IPS-20b (cell line): ENCODE data around the gene HDAC5.
"Not testable (repeated sequence)": the region's sequence is repeated elsewhere in the genome, so short reads cannot be mapped to it uniquely, and the experiment has no call there.

ENCODE experiments used
- H3K27ac ChIP-seq: one replicate; pipeline ENCODE4 v1.5.1; 2013; ENCODE audit warnings: low read length
- H3K27me3 ChIP-seq: 2 replicates; pipeline ENCODE4 v1.6.1; 2013; ENCODE audit warnings: mild to moderate bottlenecking, low read length, inconsistent platforms; ENCODE audit not compliant: insufficient read depth
- H3K36me3 ChIP-seq: 2 replicates; pipeline ENCODE4 v1.6.1; 2013; ENCODE audit warnings: low read depth, mild to moderate bottlenecking, inconsistent platforms, low read length, moderate library complexity; ENCODE audit not compliant: insufficient read depth
- H3K4me1 ChIP-seq: 2 replicates; pipeline ENCODE4 v1.6.1; 2013; ENCODE audit warnings: mild to moderate bottlenecking, control low read depth, inconsistent platforms, low read length, moderate library complexity; ENCODE audit not compliant: insufficient read depth
- H3K4me3 ChIP-seq: 2 replicates; pipeline ENCODE4 v1.5.1; 2013; ENCODE audit warnings: mild to moderate bottlenecking, low read length, inconsistent platforms
- H3K9ac ChIP-seq: 2 replicates; pipeline ENCODE4 v1.6.1; 2013; ENCODE audit warnings: low read depth, mild to moderate bottlenecking, inconsistent platforms, low read length, moderate library complexity
- H3K9me3 ChIP-seq: 2 replicates; pipeline ENCODE4 v1.6.1; 2013; ENCODE audit warnings: mild to moderate bottlenecking, low read depth, low read length, inconsistent platforms; ENCODE audit not compliant: insufficient read depth

Gene HDAC5

GRCh38 chr17:44123356-44124117, at the start of gene HDAC5:
Gene HDAC5, minus strand, starts transcription at chr17:44123641. Its CDS starts 6,126 bp downstream, at chr17:44117515.
- Histone ChIP-seq H3K4me1 (peaks cover 22% of the 10 kb centered on the region; the same call in 1 of the 2 replicates), H3K4me3 (peak within 1 kb of the TSS; percentile 96), H3K9ac (peak within 1 kb of the TSS; percentile 90), H3K9me3 (no peaks in the 10 kb centered on the region), H3K27ac (peak within 1 kb of the TSS; percentile 73), H3K36me3 (no peaks in the 10 kb centered on the region), H3K27me3 (peaks cover 5% of the 10 kb centered on the region; the same call in 1 of the 2 replicates)

DNA sequence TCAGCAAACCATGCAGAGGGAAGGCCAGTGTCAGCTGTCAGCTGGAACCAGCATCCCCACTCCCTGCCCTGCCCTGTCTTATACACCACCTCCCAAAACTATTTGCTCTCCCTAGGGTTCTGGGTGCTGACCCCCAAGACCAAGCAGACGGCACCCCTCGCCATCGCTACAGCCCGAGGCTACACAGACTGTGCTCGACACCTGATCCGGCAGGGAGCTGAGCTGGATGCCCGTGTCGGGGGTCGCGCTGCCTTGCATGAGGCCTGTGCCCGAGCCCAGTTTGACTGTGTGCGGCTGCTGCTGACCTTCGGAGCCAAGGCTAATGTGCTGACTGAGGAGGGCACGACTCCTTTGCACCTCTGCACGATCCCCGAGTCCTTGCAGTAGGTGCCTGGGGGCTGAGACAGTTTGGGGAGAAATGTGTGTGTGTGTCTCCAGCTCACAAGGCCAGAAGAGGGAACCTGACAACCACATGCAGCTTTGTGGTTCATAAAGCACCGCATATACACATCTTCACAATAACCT, 48.6 kb upstream of the HDAC5 start:
- H3K9ac ChIP-seq = no peak overlapping the region
- no peaks in the 10 kb centered on the region for H3K9me3 ChIP-seq
- no peaks in the 10 kb centered on the region for H3K27me3 ChIP-seq
- H3K36me3 ChIP-seq = peaks cover 10% of the 10 kb centered on the region
- H3K4me3 ChIP-seq = no peak overlapping the region
- H3K27ac ChIP-seq = no peak overlapping the region
- no peaks in the 10 kb centered on the region; the same call in 1 of the 2 replicates for H3K4me1 ChIP-seq

- no peaks in the 10 kb centered on the region for H3K9me3 ChIP-seq
- H3K4me1 ChIP-seq = no peaks in the 10 kb centered on the region; the same call in 1 of the 2 replicates
- peak within 1 kb of the TSS; percentile 15 for H3K27ac ChIP-seq
- peak within 1 kb of the TSS; percentile 46; the same call in 1 of the 2 replicates for H3K9ac ChIP-seq
- peaks cover 4% of the 10 kb centered on the region; the same call in 1 of the 2 replicates for H3K36me3 ChIP-seq
- H3K27me3 ChIP-seq = no peaks in the 10 kb centered on the region
- peak within 1 kb of the TSS; percentile 33; the same call in 1 of the 2 replicates for H3K4me3 ChIP-seq
Observed at GRCh38 chr17:44170499-44171201, 47.2 kb upstream of the HDAC5 start, which contains the start of gene ASB16. Gene ASB16, plus strand, starts transcription at chr17:44170704. Its CDS starts 86 bp downstream, at chr17:44170790.

GRCh38 chr17:44170135-44170498, 46.7 kb upstream of the HDAC5 start:
- Histone ChIP-seq H3K9ac (peak overlapping the region; percentile 46; the same call in 1 of the 2 replicates), H3K36me3 (no peaks in the 10 kb centered on the region), H3K27ac (no peak overlapping the region), H3K4me3 (no peak overlapping the region; the same call in 1 of the 2 replicates), H3K27me3 (no peaks in the 10 kb centered on the region), H3K4me1 (no peaks in the 10 kb centered on the region; the same call in 1 of the 2 replicates), H3K9me3 (no peaks in the 10 kb centered on the region)

- Histone ChIP-seq H3K27ac (no peak overlapping the region), H3K36me3 (peaks cover 5% of the 10 kb centered on the region), H3K4me1 (no peaks in the 10 kb centered on the region; the same call in 1 of the 2 replicates), H3K9me3 (no peaks in the 10 kb centered on the region), H3K9ac (no peak overlapping the region), H3K4me3 (no peak overlapping the region), H3K27me3 (no peaks in the 10 kb centered on the region)
Observed at GRCh38 chr17:44167181-44167861, 43.9 kb upstream of the HDAC5 start.

DNA sequence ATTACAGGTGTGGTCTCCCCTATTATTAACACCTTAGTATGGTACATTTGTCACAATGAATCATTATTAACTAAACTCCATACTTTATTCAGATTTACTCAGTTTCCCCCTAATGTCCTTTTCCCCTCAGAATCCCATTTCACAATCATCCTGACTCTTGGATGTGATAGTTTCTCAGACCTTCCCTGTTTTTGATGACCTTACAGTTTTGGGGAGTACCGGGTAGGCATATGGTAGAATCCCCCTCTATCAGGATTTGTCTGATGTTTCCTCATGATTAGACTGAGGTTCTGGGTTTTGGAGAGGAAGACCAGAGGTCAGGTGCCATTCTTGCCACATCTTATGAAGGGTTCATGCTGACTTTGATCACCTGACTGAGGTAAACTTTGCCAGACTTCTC, 41.0 kb upstream of the HDAC5 start:
- Histone ChIP-seq H3K4me1 (no peaks in the 10 kb centered on the region), H3K27me3 (no peaks in the 10 kb centered on the region), H3K27ac (no peak overlapping the region), H3K4me3 (no peak overlapping the region), H3K9ac (no peak overlapping the region), H3K9me3 (no peaks in the 10 kb centered on the region), H3K36me3 (peaks cover 24% of the 10 kb centered on the region)

GRCh38 chr17:44159519-44160210, 36.2 kb upstream of the HDAC5 start:
- no peaks in the 10 kb centered on the region for H3K9me3 ChIP-seq
- no peaks in the 10 kb centered on the region for H3K27me3 ChIP-seq
- no peak overlapping the region for H3K4me3 ChIP-seq
- no peak overlapping the region for H3K9ac ChIP-seq
- no peak overlapping the region for H3K27ac ChIP-seq
- peaks cover 60% of the 10 kb centered on the region for H3K36me3 ChIP-seq
- no peaks in the 10 kb centered on the region for H3K4me1 ChIP-seq

DNA sequence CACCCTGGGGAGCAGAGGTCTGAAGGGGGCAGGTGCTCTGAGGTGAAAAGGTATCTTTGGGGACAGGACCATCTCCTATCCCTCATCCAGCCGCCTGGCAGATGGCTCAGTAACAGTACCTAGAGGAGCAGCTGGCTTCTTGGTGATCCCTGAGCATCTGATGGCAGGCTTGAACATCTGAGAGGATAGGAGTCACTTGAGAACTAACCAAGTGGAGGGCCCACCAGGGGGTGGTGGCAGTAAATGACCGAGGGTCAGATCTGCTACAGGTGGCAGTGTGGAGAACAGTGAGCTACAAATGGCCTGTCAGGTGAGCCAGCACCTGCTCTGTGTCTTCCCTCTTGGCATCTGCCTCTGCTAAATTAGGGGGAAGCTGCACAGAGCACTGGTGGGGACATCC, 32.0 kb upstream of the HDAC5 start:
- Histone ChIP-seq H3K27me3 (no peaks in the 10 kb centered on the region), H3K9me3 (no peaks in the 10 kb centered on the region), H3K9ac (no peak overlapping the region), H3K36me3 (peaks cover 68% of the 10 kb centered on the region), H3K4me3 (no peak overlapping the region), H3K27ac (no peak overlapping the region), H3K4me1 (no peaks in the 10 kb centered on the region)

- no peak overlapping the region for H3K4me3 ChIP-seq
- peaks cover 78% of the 10 kb centered on the region for H3K36me3 ChIP-seq
- H3K4me1 ChIP-seq = no peaks in the 10 kb centered on the region
- H3K27me3 ChIP-seq = no peaks in the 10 kb centered on the region
- H3K27ac ChIP-seq = no peak overlapping the region
- H3K9ac ChIP-seq = no peak overlapping the region
- no peaks in the 10 kb centered on the region for H3K9me3 ChIP-seq
Observed at GRCh38 chr17:44152875-44153274, 29.4 kb upstream of the HDAC5 start.

DNA sequence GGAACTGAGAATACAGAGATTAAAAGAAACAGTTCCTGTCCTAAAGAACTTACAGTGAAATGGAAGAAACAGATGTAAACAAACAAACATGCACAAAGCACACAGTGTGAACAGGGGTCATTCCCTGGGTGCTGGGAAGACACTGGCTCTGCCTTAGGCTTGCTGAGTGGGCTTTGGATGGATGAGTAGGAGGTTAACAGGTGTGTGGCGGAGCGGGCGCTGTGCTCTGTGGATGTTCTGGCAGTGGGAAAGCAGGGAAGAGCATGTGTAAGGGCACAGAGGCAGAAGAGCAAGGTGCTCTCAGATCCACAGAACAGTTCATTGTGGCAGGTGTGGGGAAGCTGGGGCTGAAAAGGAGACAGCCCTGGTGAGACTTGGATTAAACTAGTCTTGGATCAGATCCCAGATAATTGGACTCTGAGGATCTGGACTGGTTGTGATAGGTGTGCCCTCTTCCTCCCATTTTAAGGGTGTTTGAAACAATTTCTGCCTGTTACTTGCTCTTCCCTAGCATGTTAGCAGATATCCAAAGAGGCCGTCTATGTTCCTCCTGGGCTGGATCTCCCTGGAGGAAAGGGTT, 26.4 kb upstream of the HDAC5 start:
- Histone ChIP-seq H3K4me1 (no peaks in the 10 kb centered on the region), H3K9ac (no peak overlapping the region), H3K4me3 (no peak overlapping the region), H3K36me3 (peaks cover 79% of the 10 kb centered on the region), H3K27ac (no peak overlapping the region), H3K27me3 (no peaks in the 10 kb centered on the region), H3K9me3 (no peaks in the 10 kb centered on the region)

DNA sequence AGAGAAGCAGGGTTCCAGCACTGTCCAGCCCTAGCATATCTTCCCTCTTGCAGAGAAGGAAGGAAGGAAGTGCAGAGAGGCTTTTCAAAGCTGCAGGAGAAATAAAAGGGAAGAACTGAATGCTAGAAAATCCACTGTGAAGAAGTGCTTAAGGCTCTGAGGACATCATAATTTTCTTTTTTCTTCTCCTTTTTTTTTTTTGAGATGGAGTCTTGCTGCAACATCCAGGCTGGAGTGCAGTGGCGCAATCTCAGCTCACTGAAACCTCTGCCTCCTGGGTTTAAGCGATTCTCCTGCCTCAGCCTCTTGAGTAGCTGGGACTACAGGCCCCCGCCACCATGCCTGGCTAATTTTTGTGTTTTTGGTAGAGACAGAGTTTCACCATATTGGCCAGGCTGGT, 25.6 kb upstream of the HDAC5 start:
- H3K9me3 ChIP-seq, H3K27ac ChIP-seq, H3K4me1 ChIP-seq, H3K27me3 ChIP-seq, H3K9ac ChIP-seq, H3K4me3 ChIP-seq: not testable (repeated sequence)
- H3K36me3 ChIP-seq = peaks cover 74% of the 10 kb centered on the region
